ENCODE results near the gene EIF4ENIF1.
A peak's percentile ranks its signal among the peaks of the same experiment; 100 is the strongest.
"Not testable (repeated sequence)": the region's sequence is repeated elsewhere in the genome, so short reads cannot be mapped to it uniquely, and the experiment has no call there.

The EIF4ENIF1 gene

GRCh38 chr22:31491218-31491962 lies 1.7 kb upstream of the EIF4ENIF1 start:
- peak; percentile 46 for DNase-seq

- DNase-seq, result no peak
These were observed 869 bp upstream of the EIF4ENIF1 start for GRCh38 chr22:31490496-31490925.

- no peak for DNase-seq
These were observed 539 bp downstream of the EIF4ENIF1 start for GRCh38 chr22:31488988-31489617.

DNA sequence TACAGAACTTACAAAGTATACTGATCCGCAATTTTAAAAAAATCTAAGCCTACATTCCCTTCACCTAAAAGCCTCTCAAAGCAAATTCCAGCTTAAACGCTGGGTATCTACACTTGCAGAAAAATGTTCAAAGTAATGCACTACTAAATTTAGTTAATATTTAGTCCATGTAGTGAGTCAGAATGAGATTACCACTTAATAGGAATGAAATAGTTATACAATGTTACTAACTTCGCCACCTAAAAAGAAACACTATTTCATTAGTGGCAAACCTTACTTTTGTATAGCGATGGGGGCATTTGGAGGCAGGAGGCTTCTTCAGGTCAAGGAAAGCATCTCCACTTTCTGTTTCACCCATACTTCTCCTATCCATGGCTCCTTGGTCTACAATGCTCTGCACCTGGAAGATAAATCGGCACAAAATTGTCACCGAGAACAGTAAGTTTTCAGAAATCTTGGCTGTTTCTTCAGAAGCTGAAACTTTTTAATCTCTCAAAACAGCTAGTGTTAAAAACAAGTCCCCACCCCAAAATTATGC lies 1.2 kb downstream of the EIF4ENIF1 start:
- no peak for DNase-seq

DNA sequence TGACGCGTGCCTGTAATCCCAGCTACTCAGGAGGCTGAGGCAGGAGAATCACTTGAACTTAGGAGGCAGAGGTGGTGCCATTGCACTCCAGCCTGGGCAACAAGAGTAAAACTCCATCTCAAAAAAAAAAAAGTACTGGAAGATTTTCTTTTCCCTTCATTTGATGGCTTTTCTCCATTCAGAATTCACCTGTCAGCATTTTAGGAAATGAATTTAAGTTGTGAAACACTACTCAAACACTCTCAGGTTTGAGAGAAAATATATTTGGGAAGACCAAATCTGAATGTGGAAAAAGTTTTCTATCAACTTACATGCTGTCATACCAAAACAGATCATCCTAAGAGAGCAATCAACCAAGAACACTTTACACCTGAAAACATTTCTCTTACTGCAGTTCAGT lies 2.7 kb downstream of the EIF4ENIF1 start:
- DNase-seq, result no peak

DNA sequence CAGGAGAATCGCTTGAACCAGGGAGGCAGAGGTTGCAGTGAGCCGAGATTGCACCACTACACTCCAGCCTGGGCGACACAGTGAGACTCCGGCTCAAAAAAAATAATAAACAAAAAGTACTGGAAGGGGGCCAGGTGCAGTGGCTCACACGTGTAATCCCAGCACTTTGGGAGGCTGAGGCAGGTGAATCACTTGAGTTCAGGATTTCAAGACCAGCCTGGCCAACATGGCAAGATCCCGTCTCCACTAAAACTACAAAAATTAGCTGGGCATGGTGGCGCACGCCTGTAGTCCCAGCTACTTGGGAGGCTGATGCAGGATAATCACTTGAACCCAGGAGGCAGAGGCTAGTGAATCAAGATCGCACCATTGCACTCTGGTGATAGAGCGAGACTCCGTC lies 3.3 kb downstream of the EIF4ENIF1 start:
- not testable (repeated sequence) for DNase-seq

GRCh38 chr22:31482470-31482869 lies 7.2 kb downstream of the EIF4ENIF1 start:
- not testable (repeated sequence) for DNase-seq

GRCh38 chr22:31481129-31481528 lies 8.5 kb downstream of the EIF4ENIF1 start:
- no peak for DNase-seq

DNA sequence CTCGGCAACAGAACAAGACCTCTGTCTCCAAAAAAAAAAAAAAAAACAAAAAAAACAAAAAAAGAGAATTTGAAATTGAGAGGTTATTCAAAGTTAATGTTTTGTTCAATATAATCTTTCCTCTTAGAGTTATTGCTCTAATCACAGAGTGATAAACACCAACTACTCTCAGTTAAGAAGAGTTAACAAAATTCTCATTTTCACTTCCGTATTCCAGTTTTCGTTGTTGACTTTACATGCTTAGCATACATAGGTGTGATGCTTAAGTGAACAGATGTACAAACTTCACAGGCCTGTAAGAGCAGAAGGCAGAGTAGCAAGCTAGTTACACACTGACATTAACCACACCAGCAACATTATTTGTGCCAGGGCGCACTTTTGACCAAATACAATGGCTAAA lies 12.3 kb downstream of the EIF4ENIF1 start:
- no peak for DNase-seq

GRCh38 chr22:31475800-31476199 lies 13.8 kb downstream of the EIF4ENIF1 start:
- DNase-seq, result no peak

DNA sequence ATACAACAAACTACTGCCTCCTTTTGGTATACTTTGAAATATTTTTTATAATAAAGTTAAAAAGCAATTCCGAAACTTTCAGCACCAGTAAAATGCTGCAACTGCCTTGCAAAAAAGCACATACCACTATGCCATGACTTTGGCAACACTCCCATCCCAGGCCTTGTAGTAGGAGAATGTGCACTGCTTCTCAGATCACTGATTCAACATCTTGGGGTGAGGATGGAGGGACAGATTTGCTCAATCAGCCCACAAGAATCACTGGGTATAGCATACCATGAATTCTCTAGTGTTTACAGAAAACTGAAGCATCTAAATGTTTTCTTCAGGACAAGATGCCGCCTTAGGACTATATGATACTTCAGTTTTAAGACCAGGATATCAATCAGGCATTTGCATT lies 14.9 kb downstream of the EIF4ENIF1 start:
- no peak for DNase-seq

DNA sequence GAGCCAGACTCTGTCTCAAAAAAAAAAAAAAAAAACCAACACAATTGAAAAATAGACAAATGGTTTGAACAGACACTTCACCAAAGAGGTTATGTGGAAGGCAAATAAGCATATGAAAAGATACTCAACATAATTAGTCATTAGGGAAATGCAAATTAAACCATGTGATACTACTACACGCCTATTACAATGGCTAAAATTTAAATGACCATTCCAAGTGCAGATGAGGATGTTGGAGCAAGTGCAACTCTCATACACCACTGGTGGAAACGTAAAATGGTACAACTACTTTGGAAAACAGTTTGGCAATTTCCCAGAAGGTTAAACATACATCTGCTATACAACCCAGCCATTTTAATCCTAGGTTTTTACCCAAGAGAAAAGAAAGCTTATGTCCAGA lies 24.3 kb downstream of the EIF4ENIF1 start:
- DNase-seq, result no peak

GRCh38 chr22:31461699-31462098 lies 27.9 kb downstream of the EIF4ENIF1 start:
- DNase-seq, result no peak

- DNase-seq, result no peak
These were observed 37.7 kb downstream of the EIF4ENIF1 start for GRCh38 chr22:31451709-31452571.

DNA sequence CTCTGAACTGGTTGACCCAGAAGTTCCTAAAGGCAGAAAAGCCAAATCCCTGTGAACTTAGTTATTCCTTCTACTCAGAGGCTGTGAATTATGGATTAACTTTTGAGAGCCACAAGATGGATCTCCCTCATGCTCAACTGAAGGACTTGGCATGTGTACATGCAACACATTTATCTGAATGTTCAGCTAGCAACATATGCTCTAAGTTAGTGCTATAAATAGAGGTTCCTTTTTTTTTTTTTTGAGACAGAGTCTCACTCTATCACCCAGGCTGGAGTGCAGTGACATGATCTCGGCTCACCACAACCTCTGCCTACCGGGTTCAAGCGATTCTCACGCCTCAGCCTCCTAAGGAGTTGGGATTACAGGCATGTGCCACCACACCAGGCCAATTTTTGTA lies 40.1 kb downstream of the EIF4ENIF1 start:
- no peak for DNase-seq

- DNase-seq, result no peak
These were observed 41.3 kb downstream of the EIF4ENIF1 start for GRCh38 chr22:31448382-31448781.

- no peak for DNase-seq
These were observed 42.3 kb downstream of the EIF4ENIF1 start for GRCh38 chr22:31447337-31447736.

DNA sequence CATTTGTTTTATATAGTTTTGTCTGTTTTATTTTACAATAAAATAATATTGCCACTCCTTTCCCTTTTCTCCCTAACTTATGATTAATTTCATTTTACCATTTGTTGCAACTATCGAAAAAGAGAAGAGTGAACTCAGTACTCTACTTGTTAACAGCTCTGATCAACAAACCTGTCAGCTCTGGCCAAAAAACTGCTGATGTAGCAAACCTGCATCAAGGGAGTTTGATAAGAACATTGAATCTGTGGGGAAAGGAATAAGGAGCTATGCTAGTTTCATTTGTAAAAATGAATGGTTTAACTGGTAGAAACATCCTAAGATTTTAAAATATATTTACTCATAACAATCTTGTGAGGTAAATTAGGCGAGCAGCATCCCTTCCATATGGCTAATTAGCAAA lies 42.9 kb downstream of the EIF4ENIF1 start:
- DNase-seq, result no peak

GRCh38 chr22:31446208-31446607 lies 43.4 kb downstream of the EIF4ENIF1 start:
- DNase-seq, result no peak

- no peak for DNase-seq
These were observed 44.0 kb downstream of the EIF4ENIF1 start for GRCh38 chr22:31445642-31446041.

GRCh38 chr22:31443516-31443915 lies 46.1 kb downstream of the EIF4ENIF1 start:
- DNase-seq, result no peak

DNA sequence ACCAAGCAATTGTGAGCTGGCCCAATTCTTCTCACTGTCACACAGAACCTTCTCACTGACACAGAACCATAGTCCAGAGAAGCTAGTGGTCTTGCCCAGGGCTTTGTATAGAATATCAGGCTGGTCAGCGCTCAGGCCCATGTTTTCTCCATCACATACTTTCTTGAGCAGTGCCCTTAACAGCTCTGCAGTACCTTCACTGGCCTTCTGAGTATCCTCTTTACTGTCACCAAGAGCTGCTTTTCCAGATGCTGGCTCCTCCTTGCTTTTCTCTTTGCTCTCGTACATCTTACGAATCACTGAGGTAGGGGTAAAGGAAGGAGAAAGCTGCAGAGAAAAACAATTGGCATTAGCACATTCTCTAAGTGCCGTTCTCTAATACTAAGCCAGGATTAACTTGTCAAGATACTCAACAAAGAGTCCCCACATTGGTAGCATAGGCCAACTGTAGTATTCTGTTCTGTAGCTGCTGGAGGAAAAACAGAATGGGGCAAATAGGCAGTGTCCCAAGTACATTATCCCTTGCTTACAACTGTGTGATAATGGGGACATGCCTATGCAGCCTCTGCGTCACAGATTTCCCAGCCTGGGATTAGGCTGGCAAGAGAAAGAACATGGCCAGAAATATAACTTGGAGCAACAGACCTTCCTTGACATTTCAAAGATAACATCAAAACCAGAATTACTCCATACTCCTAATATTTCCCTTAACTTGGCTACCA lies 46.7 kb downstream of the EIF4ENIF1 start:
- no peak for DNase-seq

DNA sequence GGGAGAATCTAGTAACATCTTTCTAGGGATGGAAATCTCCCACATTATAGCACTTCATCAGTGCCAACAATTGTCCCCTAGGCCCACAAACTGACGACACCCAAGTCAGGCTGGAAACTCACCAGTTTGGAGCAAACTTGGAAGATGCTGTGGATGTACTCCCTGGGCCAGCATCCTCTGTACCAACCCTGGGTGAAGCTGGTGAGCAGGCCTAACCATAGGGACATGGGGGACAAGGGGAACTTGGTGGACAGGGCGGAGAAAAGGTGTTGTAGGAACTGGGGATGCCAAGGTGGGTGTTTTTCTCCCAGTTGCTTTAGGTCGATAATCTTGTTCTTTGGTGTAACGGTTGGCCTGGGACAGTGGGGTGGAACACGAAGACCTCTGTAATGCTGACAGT lies 48.0 kb downstream of the EIF4ENIF1 start:
- DNase-seq, result no peak

All from NCI-H524 treated with DMSO at 0.1 percent for 48 hours (cell line).